HEK293 (cell line): ENCODE measurements around the gene NPAS1.

ENCODE experiments used
- AEBP2 ChIP-seq: fragments of 450-650 bp; formaldehyde crosslinking; IDR thresholded peaks from 2 replicates; pipeline ENCODE4 v1.5.1; 2016; ENCODE audit warnings: missing biosample characterization, missing genetic modification characterization, borderline replicate concordance
- ATF2 ChIP-seq: fragments of 450-650 bp; formaldehyde crosslinking; IDR thresholded peaks from 2 replicates; pipeline ENCODE4 v1.5.1; 2016; ENCODE audit warnings: missing biosample characterization, missing genetic modification characterization, low read depth
- GLIS2 ChIP-seq: fragments of 450-650 bp; formaldehyde crosslinking; IDR thresholded peaks from 2 replicates; pipeline ENCODE4 v1.5.1; 2016; ENCODE audit warnings: missing biosample characterization, missing genetic modification characterization
- HOXC10 ChIP-seq: sonication (generic); formaldehyde crosslinking; IDR thresholded peaks from 2 replicates; pipeline ENCODE4 v1.8.1; 2023; ENCODE audit warnings: mild to moderate bottlenecking, missing genetic modification reagents
- KLF7 ChIP-seq: fragments of 450-650 bp; formaldehyde crosslinking; IDR thresholded peaks from 2 replicates; pipeline ENCODE4 v1.5.1; 2016; ENCODE audit warnings: missing biosample characterization, missing genetic modification characterization, borderline replicate concordance
- ZBTB1 ChIP-seq: fragments of 450-650 bp; formaldehyde crosslinking; IDR thresholded peaks from 2 replicates; pipeline ENCODE4 v1.5.1; 2016; ENCODE audit warnings: missing biosample characterization, missing genetic modification characterization
- ZFP41 ChIP-seq: fragments of 450-650 bp; formaldehyde crosslinking; IDR thresholded peaks from 2 replicates; pipeline ENCODE4 v1.5.1; 2016; ENCODE audit warnings: missing biosample characterization, missing genetic modification characterization, borderline replicate concordance
- ZNF121 ChIP-seq: fragments of 450-650 bp; formaldehyde crosslinking; IDR thresholded peaks from 2 replicates; pipeline ENCODE4 v1.5.1; 2016; ENCODE audit warnings: missing biosample characterization, missing genetic modification characterization
- ZNF146 ChIP-seq: fragments of 450-650 bp; formaldehyde crosslinking; IDR thresholded peaks from 2 replicates; pipeline ENCODE4 v1.5.1; 2016; ENCODE audit warnings: missing biosample characterization, missing genetic modification characterization
- ZNF174 ChIP-seq: fragments of 450-650 bp; formaldehyde crosslinking; IDR thresholded peaks from 2 replicates; pipeline ENCODE4 v1.5.0; 2017; ENCODE audit warnings: missing biosample characterization, mild to moderate bottlenecking, missing genetic modification characterization
- ZNF19 ChIP-seq: fragments of 450-650 bp; formaldehyde crosslinking; IDR thresholded peaks from 2 replicates; pipeline ENCODE4; 2016; ENCODE audit warnings: missing biosample characterization, missing genetic modification characterization, low read depth
- ZNF23 ChIP-seq: fragments of 450-650 bp; formaldehyde crosslinking; IDR thresholded peaks from 2 replicates; pipeline ENCODE4 v1.5.1; 2016; ENCODE audit warnings: missing biosample characterization, missing genetic modification characterization, borderline replicate concordance
- ZNF248 ChIP-seq: fragments of 450-650 bp; formaldehyde crosslinking; IDR thresholded peaks from 2 replicates; pipeline ENCODE4 v1.5.1; 2017; ENCODE audit warnings: missing biosample characterization, missing genetic modification characterization
- ZNF426 ChIP-seq: fragments of 450-650 bp; formaldehyde crosslinking; IDR thresholded peaks from 2 replicates; pipeline ENCODE4 v1.5.1; 2017; ENCODE audit warnings: missing biosample characterization, missing genetic modification characterization, mild to moderate bottlenecking, inconsistent platforms, moderate library complexity
- ZNF48 ChIP-seq: fragments of 450-650 bp; formaldehyde crosslinking; IDR thresholded peaks from 2 replicates; pipeline ENCODE4 v1.5.1; 2016; ENCODE audit warnings: missing biosample characterization, missing genetic modification characterization
- ZNF560 ChIP-seq: fragments of 450-650 bp; formaldehyde crosslinking; IDR thresholded peaks from 2 replicates; pipeline ENCODE4 v1.5.1; 2017; ENCODE audit warnings: missing biosample characterization, missing genetic modification characterization, borderline replicate concordance
- ZNF610 ChIP-seq: fragments of 450-650 bp; formaldehyde crosslinking; IDR thresholded peaks from 2 replicates; pipeline ENCODE4 v1.5.1; 2016; ENCODE audit warnings: missing biosample characterization, missing genetic modification characterization, borderline replicate concordance
- ZNF677 ChIP-seq: fragments of 450-650 bp; IDR thresholded peaks from 2 replicates; pipeline ENCODE4 v1.5.0; 2018; ENCODE audit warnings: missing biosample characterization, mild to moderate bottlenecking, missing genetic modification characterization, moderate library complexity
- ZSCAN23 ChIP-seq: fragments of 450-650 bp; formaldehyde crosslinking; IDR thresholded peaks from 2 replicates; pipeline ENCODE4 v1.5.1; 2016; ENCODE audit warnings: missing biosample characterization, missing genetic modification characterization
- TF ChIP-seq, protein P1 (sequence below): fragments of 450-650 bp; formaldehyde crosslinking; IDR thresholded peaks from 2 replicates; pipeline ENCODE4 v1.5.1; 2016; ENCODE audit warnings: missing biosample characterization, missing genetic modification characterization, borderline replicate concordance
- TF ChIP-seq, protein P2 (sequence below): fragments of 450-650 bp; IDR thresholded peaks from 2 replicates; pipeline ENCODE4 v1.5.1; 2018; ENCODE audit warnings: missing biosample characterization, mild to moderate bottlenecking, missing genetic modification characterization
- TF ChIP-seq, protein P3 (sequence below): fragments of 450-650 bp; formaldehyde crosslinking; IDR thresholded peaks from 2 replicates; pipeline ENCODE4 v1.5.1; 2016; ENCODE audit warnings: missing biosample characterization, missing genetic modification characterization, low read depth
- TF ChIP-seq, protein P4 (sequence below): fragments of 450-650 bp; formaldehyde crosslinking; IDR thresholded peaks from 2 replicates; pipeline ENCODE4 v1.5.1; 2016; ENCODE audit warnings: missing biosample characterization, missing genetic modification characterization
- TF ChIP-seq, protein P5 (sequence below): fragments of 450-650 bp; formaldehyde crosslinking; IDR thresholded peaks from 2 replicates; pipeline ENCODE4 v1.5.1; 2016; ENCODE audit warnings: missing biosample characterization, missing genetic modification characterization
- TF ChIP-seq, protein P6 (sequence below): fragments of 450-650 bp; formaldehyde crosslinking; IDR thresholded peaks from 2 replicates; pipeline ENCODE4 v1.5.1; 2016; ENCODE audit warnings: missing biosample characterization, missing genetic modification characterization

NPAS1 gene

GRCh38 chr19:47036097-47036651 is 16.5 kb downstream of the NPAS1 start (continued):
- TF ChIP-seq, protein P1, sequence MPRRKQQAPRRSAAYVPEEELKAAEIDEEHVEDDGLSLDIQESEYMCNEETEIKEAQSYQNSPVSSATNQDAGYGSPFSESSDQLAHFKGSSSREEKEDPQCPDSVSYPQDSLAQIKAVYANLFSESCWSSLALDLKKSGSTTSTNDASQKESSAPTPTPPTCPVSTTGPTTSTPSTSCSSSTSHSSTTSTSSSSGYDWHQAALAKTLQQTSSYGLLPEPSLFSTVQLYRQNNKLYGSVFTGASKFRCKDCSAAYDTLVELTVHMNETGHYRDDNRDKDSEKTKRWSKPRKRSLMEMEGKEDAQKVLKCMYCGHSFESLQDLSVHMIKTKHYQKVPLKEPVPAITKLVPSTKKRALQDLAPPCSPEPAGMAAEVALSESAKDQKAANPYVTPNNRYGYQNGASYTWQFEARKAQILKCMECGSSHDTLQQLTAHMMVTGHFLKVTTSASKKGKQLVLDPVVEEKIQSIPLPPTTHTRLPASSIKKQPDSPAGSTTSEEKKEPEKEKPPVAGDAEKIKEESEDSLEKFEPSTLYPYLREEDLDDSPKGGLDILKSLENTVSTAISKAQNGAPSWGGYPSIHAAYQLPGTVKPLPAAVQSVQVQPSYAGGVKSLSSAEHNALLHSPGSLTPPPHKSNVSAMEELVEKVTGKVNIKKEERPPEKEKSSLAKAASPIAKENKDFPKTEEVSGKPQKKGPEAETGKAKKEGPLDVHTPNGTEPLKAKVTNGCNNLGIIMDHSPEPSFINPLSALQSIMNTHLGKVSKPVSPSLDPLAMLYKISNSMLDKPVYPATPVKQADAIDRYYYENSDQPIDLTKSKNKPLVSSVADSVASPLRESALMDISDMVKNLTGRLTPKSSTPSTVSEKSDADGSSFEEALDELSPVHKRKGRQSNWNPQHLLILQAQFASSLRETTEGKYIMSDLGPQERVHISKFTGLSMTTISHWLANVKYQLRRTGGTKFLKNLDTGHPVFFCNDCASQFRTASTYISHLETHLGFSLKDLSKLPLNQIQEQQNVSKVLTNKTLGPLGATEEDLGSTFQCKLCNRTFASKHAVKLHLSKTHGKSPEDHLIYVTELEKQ (tag by site-specific recombination): no peak
- no peak for TF ChIP-seq ZNF174 (tag by site-specific recombination)
- no peak for TF ChIP-seq ZBTB1 (tag by site-specific recombination)
- TF ChIP-seq ATF2 (tag by site-specific recombination): no peak
- no peak for TF ChIP-seq ZNF610 (tag by site-specific recombination)
- TF ChIP-seq ZFP41 (tag by site-specific recombination): no peak
- TF ChIP-seq, protein P2, sequence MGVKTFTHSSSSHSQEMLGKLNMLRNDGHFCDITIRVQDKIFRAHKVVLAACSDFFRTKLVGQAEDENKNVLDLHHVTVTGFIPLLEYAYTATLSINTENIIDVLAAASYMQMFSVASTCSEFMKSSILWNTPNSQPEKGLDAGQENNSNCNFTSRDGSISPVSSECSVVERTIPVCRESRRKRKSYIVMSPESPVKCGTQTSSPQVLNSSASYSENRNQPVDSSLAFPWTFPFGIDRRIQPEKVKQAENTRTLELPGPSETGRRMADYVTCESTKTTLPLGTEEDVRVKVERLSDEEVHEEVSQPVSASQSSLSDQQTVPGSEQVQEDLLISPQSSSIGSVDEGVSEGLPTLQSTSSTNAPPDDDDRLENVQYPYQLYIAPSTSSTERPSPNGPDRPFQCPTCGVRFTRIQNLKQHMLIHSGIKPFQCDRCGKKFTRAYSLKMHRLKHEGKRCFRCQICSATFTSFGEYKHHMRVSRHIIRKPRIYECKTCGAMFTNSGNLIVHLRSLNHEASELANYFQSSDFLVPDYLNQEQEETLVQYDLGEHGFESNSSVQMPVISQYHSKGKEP (tag by site-specific recombination): no peak
- TF ChIP-seq, protein P3, sequence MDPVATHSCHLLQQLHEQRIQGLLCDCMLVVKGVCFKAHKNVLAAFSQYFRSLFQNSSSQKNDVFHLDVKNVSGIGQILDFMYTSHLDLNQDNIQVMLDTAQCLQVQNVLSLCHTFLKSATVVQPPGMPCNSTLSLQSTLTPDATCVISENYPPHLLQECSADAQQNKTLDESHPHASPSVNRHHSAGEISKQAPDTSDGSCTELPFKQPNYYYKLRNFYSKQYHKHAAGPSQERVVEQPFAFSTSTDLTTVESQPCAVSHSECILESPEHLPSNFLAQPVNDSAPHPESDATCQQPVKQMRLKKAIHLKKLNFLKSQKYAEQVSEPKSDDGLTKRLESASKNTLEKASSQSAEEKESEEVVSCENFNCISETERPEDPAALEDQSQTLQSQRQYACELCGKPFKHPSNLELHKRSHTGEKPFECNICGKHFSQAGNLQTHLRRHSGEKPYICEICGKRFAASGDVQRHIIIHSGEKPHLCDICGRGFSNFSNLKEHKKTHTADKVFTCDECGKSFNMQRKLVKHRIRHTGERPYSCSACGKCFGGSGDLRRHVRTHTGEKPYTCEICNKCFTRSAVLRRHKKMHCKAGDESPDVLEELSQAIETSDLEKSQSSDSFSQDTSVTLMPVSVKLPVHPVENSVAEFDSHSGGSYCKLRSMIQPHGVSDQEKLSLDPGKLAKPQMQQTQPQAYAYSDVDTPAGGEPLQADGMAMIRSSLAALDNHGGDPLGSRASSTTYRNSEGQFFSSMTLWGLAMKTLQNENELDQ (tag by site-specific recombination): no peak
- no peak for TF ChIP-seq AEBP2 (tag by site-specific recombination)
- TF ChIP-seq ZSCAN23 (tag by site-specific recombination): no peak
- TF ChIP-seq ZNF560 (tag by site-specific recombination): no peak
- no peak for TF ChIP-seq ZNF146 (tag by site-specific recombination)
- TF ChIP-seq KLF7 (tag by site-specific recombination): no peak
- no peak for TF ChIP-seq ZNF426
- TF ChIP-seq ZNF121: peak; percentile 57; the same call in 1 of the 2 replicates
- no peak for TF ChIP-seq ZNF677 (tag by site-specific recombination)
- no peak for TF ChIP-seq ZNF23 (tag by site-specific recombination)
- no peak for TF ChIP-seq ZNF248
- TF ChIP-seq ZNF19 (tag by site-specific recombination): no peak
- TF ChIP-seq, protein P4, sequence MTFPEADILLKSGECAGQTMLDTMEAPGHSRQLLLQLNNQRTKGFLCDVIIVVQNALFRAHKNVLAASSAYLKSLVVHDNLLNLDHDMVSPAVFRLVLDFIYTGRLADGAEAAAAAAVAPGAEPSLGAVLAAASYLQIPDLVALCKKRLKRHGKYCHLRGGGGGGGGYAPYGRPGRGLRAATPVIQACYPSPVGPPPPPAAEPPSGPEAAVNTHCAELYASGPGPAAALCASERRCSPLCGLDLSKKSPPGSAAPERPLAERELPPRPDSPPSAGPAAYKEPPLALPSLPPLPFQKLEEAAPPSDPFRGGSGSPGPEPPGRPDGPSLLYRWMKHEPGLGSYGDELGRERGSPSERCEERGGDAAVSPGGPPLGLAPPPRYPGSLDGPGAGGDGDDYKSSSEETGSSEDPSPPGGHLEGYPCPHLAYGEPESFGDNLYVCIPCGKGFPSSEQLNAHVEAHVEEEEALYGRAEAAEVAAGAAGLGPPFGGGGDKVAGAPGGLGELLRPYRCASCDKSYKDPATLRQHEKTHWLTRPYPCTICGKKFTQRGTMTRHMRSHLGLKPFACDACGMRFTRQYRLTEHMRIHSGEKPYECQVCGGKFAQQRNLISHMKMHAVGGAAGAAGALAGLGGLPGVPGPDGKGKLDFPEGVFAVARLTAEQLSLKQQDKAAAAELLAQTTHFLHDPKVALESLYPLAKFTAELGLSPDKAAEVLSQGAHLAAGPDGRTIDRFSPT: no peak
- TF ChIP-seq ZNF48 (tag by site-specific recombination): no peak
- TF ChIP-seq, protein P5, sequence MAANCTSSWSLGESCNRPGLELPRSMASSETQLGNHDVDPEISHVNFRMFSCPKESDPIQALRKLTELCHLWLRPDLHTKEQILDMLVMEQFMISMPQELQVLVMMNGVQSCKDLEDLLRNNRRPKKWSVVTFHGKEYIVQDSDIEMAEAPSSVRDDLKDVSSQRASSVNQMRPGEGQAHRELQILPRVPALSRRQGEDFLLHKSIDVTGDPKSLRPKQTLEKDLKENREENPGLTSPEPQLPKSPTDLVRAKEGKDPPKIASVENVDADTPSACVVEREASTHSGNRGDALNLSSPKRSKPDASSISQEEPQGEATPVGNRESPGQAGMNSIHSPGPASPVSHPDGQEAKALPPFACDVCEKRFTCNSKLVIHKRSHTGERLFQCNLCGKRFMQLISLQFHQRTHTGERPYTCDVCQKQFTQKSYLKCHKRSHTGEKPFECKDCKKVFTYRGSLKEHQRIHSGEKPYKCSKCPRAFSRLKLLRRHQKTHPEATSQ (tag by site-specific recombination): no peak
- TF ChIP-seq HOXC10 (CRISPR knock-in tag): no peak
- TF ChIP-seq GLIS2 (tag by site-specific recombination): peak; percentile 15; the same call in 1 of the 2 replicates
- TF ChIP-seq, protein P6, sequence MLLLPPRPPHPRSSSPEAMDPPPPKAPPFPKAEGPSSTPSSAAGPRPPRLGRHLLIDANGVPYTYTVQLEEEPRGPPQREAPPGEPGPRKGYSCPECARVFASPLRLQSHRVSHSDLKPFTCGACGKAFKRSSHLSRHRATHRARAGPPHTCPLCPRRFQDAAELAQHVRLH (tag by site-specific recombination): no peak
